Activated T-helper 17 cell treated with anti-CD3 and anti-CD28 coated beads, Interleukin-2, amount 50 U/mL, for 72 hours (primary cell): ENCODE data around the gene FAR2. TPM values are rescaled to one million over a fixed set of nuclear protein-coding genes. Genes with fewer than 3 reads are reported as not detected.
"Not testable (repeated sequence)": the region's sequence is repeated elsewhere in the genome, so short reads cannot be mapped to it uniquely, and the experiment has no call there.

ENCODE experiments used
- ATAC-seq: fragments of 150-1000 bp; cut with Tn5 transposase; replicated peaks from 2 replicates; pipeline ENCODE4 v1.10.0; 2021; ENCODE audit warnings: mild to moderate bottlenecking, moderate library complexity
- H3K27ac Mint-ChIP-seq: one replicate; pipeline ENCODE4 v1.8.0; 2022; ENCODE audit warnings: mixed read lengths
- H3K27me3 Mint-ChIP-seq: one replicate; pipeline ENCODE4 v1.8.0; 2022; ENCODE audit warnings: mixed read lengths
- H3K36me3 Mint-ChIP-seq: one replicate; pipeline ENCODE4 v1.8.0; 2022; ENCODE audit warnings: low read depth, mild to moderate bottlenecking, mixed read lengths
- H3K4me1 Mint-ChIP-seq: one replicate; pipeline ENCODE4 v1.8.0; 2022; ENCODE audit warnings: mixed read lengths
- H3K4me3 Mint-ChIP-seq: one replicate; pipeline ENCODE4 v1.8.0; 2022; ENCODE audit warnings: mild to moderate bottlenecking, mixed read lengths
- H3K9me3 Mint-ChIP-seq: one replicate; pipeline ENCODE4 v1.8.0; 2022; ENCODE audit warnings: mixed read lengths
- total RNA-seq, 2 donors: library from RNA; stranded (reverse); gene quantifications; one replicate each; pipeline ENCODE4 v1.2.3, GENCODE V29; 2022

Gene FAR2
- total RNA-seq, 2 donors from 2014 or later = 6.2 to 18.5 TPM

DNA sequence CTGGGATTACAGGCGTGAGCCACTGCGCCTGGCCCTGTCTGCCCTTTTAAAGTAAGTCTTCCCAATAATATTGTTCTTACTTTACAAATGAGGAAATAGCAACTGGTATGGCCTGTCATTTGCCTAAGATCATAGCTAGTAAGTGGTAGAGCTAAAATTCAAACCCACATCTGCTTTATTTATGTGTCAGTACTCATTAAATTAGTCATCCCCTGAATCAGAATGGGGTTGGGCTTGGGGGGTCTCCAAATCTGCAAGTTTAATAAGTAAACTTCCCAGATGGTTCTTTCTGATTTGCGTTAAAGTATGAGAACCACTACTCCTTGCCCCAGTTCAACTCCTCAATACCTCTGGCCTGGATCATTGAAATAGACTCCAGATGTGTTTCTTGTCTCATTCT, 96.2 kb downstream of the FAR2 start:
- Mint-ChIP-seq H3K4me3 (no peak overlapping the region), H3K27ac (no peak overlapping the region), H3K36me3 (no peaks in the 10 kb centered on the region), H3K27me3 (no peaks in the 10 kb centered on the region), H3K4me1 (peaks cover 9% of the 10 kb centered on the region), H3K9me3 (peaks cover 11% of the 10 kb centered on the region)
- no peak for ATAC-seq

DNA sequence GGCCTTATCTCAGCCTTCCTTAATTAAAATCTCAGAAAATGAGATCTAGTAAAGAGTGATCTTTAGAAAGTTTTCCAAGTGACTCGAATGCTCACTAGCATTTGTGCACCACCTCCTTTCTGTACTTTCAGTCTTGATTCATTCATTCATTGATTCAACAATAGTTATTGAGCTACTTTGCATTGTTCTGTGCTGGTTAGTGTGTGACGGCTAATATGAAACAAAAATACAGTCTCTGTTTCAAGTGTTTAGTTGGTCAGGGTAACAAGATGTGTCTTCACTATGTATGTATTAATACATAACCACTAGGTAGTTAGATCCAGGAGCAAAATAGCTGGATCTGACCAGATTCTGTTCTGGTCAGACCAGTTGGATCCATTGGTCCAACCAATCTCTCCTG, 100.9 kb downstream of the FAR2 start:
- H3K27ac Mint-ChIP-seq = no peak overlapping the region
- no peak overlapping the region for H3K4me3 Mint-ChIP-seq
- no peaks in the 10 kb centered on the region for H3K36me3 Mint-ChIP-seq
- H3K9me3 Mint-ChIP-seq = no peaks in the 10 kb centered on the region
- no peaks in the 10 kb centered on the region for H3K27me3 Mint-ChIP-seq
- ATAC-seq = no peak
- no peaks in the 10 kb centered on the region for H3K4me1 Mint-ChIP-seq

DNA sequence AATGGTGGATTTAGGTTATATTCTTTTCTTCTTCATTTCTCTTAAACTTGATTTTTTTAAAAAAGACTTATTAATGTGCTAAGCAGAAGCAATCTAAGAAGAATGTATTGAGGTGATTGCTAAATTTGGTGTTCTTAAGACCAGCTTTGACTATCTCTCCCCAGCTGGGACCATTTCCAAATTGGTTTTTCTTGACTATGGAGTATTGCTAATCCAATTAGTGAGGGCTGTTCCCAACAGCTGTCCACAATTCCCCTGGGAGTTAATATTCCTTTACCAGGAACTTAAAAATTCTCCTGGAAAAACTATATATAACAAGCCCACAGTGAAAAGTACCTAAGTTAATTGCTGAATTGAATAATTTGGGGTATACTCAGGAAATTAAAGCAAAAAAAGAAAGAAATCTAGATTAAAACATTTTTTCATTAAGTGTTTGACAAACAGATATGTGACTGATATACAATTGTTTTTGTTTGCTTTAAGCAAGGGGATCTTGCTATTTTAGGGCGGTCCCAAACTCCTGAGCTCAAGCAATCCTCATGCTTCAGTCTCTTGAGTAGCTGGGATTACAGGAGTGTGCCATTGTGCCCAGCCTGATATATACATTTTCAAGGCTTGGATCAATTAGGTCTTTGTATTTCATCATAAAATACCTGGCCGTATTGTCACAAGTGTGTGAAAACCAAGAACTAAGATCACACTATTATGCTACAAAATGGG, 105.0 kb downstream of the FAR2 start:
- H3K4me1 Mint-ChIP-seq = no peaks in the 10 kb centered on the region
- no peak overlapping the region for H3K4me3 Mint-ChIP-seq
- peaks cover 8% of the 10 kb centered on the region for H3K36me3 Mint-ChIP-seq
- no peaks in the 10 kb centered on the region for H3K9me3 Mint-ChIP-seq
- H3K27ac Mint-ChIP-seq = no peak overlapping the region
- ATAC-seq = no peak
- no peaks in the 10 kb centered on the region for H3K27me3 Mint-ChIP-seq

DNA sequence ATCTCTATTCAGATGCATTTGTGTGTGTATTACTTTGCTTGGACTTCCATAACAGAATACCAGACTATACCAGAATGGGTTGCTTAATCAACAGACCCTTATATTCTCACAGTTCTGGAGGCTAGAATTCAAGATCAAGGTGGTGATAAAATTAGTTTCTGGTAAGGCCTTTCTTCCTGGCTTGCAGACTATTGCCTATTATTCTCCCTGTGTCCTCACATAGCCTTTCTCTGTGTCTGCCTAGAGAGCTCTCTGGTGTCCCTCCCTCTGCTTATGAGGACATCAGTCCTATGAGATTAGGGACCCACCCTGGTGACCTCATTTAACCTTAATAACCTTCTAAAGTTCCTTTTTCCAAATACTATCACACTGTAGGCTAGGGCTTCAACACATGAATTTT, 106.0 kb downstream of the FAR2 start:
- H3K27ac Mint-ChIP-seq = no peak overlapping the region
- H3K36me3 Mint-ChIP-seq = peaks cover 8% of the 10 kb centered on the region
- no peaks in the 10 kb centered on the region for H3K4me1 Mint-ChIP-seq
- no peak overlapping the region for H3K4me3 Mint-ChIP-seq
- H3K9me3 Mint-ChIP-seq = no peaks in the 10 kb centered on the region
- no peaks in the 10 kb centered on the region for H3K27me3 Mint-ChIP-seq
- ATAC-seq = no peak

DNA sequence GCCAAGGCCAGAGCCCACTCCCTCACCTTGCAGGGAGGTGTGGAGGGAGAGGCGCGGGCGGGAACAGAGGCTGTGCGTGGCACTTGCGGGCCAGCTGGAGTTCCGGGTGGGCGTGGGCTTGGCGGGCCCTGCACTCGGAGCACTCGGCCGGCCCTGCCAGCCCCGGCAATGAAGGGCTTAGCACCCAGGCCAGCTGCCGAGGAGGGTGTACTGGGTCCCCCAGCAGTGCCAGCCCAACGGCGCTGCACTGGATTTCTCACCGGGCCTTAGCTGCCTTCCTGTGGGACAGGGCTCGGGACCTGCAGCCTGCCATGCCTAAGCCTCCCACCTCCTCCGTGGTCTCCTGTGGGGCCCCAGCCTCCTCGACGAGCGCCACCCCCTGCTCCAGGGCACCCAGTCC, 107.5 kb downstream of the FAR2 start:
- H3K4me3 Mint-ChIP-seq = no peak overlapping the region
- peaks cover 6% of the 10 kb centered on the region for H3K9me3 Mint-ChIP-seq
- H3K36me3 Mint-ChIP-seq = peaks cover 8% of the 10 kb centered on the region
- no peaks in the 10 kb centered on the region for H3K4me1 Mint-ChIP-seq
- no peaks in the 10 kb centered on the region for H3K27me3 Mint-ChIP-seq
- H3K27ac Mint-ChIP-seq = no peak overlapping the region
- no peak for ATAC-seq

DNA sequence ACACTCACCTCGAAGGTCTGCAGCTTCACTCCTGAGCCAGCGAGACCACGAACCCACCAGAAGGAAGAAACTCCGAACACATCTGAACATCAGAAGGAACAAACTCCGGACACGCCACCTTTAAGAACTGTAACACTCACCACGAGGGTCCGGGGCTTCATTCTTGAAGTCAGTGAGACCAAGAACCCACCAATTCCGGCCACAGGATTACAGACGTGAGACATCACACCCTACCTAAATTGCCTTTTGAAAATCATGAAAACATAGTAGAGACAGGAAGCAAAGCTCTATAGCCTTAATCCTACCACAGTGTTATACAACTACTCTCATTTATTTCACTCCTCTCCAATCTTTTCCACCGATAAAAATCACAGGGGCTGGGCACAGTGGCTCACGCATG, 108.6 kb downstream of the FAR2 start:
- H3K27me3 Mint-ChIP-seq, ATAC-seq, H3K9me3 Mint-ChIP-seq, H3K36me3 Mint-ChIP-seq, H3K4me3 Mint-ChIP-seq, H3K4me1 Mint-ChIP-seq, H3K27ac Mint-ChIP-seq: not testable (repeated sequence)

DNA sequence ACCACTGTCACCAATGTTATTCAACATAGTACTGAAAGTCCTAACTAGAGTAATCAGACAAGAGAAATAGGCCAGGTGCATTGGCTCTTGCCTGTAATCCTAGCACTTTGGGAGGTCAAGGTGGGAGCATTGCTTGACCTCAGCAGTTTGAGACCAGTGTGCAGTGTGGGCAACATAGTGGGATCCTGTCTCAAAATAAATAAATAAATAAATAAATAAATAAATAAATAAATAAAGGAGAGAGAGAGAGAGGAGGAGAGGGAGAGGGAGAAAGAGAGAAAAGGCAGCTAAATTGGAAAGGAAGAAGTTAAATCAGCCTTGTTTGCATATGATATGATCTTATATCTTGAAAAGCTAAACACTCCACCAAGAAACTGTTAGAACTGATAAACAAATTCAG, 115.3 kb downstream of the FAR2 start:
- H3K9me3 Mint-ChIP-seq = peaks cover 17% of the 10 kb centered on the region
- no peak for ATAC-seq
- no peak overlapping the region for H3K27ac Mint-ChIP-seq
- H3K36me3 Mint-ChIP-seq = no peaks in the 10 kb centered on the region
- no peaks in the 10 kb centered on the region for H3K4me1 Mint-ChIP-seq
- H3K4me3 Mint-ChIP-seq = no peak overlapping the region
- H3K27me3 Mint-ChIP-seq = no peaks in the 10 kb centered on the region

DNA sequence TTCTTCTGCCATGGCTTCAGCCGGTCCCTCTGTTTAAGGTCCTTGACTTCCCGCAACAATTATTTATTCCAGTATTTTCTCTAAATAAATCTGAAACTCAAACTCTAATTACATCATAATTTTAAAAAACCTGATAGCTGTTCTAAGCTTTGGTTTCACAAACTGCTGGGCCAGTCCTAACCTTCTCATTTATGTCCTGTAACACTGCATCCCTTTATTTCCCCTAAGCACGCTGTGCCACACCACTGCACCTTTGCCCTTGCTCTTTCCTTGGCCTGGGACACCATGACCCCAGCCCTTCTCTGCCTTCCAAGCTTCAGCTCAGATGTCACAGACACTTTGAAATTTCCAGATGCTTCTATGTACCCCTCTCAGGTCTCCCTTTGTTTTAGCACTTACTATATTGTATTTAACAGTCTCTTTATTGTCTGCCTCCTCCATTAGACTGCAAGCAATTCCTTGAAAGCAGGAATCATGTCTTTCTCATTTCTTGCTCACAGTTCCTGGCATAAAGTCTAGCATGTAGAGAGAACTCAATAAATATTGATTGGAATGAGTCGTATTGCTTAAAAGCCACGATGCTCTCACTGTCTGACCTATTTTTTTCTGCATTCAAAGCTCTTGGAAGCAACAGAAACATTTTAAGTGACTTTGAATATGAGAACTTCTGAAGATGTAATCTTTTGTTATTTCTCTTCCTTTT, 120.8 kb downstream of the FAR2 start:
- Mint-ChIP-seq H3K9me3 (no peaks in the 10 kb centered on the region), H3K4me3 (no peak overlapping the region), H3K27ac (no peak overlapping the region), H3K27me3 (no peaks in the 10 kb centered on the region), H3K36me3 (no peaks in the 10 kb centered on the region), H3K4me1 (no peaks in the 10 kb centered on the region)
- ATAC-seq = no peak

DNA sequence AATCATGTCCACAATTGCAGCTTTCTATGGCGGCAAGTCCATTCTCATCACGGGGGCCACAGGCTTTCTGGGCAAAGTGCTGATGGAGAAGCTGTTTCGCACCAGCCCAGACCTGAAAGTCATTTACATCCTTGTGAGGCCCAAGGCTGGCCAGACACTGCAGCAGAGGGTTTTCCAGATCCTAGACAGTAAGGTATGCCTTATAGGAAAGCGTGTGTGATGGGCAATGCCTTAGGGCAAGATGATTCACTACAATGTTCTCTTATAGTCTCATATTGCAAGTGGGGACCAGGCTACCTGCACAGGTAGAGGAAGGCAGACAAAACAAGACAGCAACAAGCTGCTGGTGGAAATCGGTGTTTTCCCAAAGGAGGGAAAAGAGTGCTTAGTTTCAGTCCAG, 121.4 kb downstream of the FAR2 start:
- Mint-ChIP-seq H3K4me3 (no peak overlapping the region), H3K36me3 (no peaks in the 10 kb centered on the region), H3K27me3 (no peaks in the 10 kb centered on the region), H3K4me1 (no peaks in the 10 kb centered on the region), H3K9me3 (no peaks in the 10 kb centered on the region), H3K27ac (no peak overlapping the region)
- ATAC-seq = no peak

DNA sequence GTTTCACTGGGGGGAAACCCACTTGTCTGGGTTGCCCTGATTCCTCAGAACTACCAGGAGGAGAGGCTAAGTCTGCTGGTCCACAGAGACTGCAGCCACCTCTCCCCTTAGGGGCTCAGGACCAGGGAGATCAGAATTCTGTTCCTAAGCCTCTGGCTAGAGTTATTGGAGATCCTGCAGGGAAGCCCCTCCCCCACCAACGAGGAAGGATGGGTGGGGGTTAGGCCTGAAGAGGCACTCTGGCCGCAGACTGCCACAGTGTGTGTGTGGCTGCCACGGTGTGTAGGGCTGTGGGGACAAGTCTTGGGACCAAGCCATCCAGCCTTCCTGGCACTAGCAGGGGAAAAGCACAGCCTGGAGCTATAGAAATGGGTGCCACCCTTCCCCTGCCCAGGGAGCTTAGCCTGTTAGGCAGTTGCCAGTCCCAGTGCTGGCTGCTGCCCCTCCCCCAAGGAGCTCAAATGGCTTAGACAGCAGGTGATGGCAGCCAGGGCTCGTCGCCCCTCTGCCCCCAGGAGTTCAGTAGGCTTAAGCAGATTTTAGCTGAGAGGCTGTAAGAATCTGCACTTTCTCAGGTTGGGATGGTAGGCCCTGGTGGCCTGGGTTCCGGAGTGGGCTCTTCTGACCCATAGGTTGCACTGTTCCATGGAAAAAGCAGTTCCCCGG, 124.2 kb downstream of the FAR2 start:
- Mint-ChIP-seq H3K4me3 (no peak overlapping the region), H3K27ac (no peak overlapping the region), H3K27me3 (no peaks in the 10 kb centered on the region), H3K4me1 (no peaks in the 10 kb centered on the region), H3K9me3 (no peaks in the 10 kb centered on the region), H3K36me3 (no peaks in the 10 kb centered on the region)
- ATAC-seq = no peak

DNA sequence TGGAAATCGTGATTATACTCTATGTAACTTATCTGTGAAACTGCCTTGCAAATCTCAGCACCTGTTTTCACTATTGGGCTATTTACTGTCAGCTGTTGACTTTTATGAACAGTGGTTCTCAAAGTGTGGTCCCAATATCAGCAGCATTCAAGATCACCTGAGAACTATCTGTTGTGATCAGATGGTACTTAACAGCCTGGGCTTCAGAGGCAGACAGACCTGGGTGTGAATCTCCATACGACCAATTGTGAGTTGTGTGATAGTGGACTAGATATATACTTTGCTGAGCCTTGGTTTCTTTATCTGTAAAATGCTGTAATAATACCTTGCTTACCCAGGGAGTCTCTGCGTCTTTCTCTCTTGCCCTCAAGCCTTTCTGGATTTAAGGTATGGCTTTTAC, 126.8 kb downstream of the FAR2 start:
- ATAC-seq = no peak
- no peak overlapping the region for H3K27ac Mint-ChIP-seq
- no peaks in the 10 kb centered on the region for H3K27me3 Mint-ChIP-seq
- no peaks in the 10 kb centered on the region for H3K36me3 Mint-ChIP-seq
- no peaks in the 10 kb centered on the region for H3K4me1 Mint-ChIP-seq
- no peak overlapping the region for H3K4me3 Mint-ChIP-seq
- no peaks in the 10 kb centered on the region for H3K9me3 Mint-ChIP-seq

DNA sequence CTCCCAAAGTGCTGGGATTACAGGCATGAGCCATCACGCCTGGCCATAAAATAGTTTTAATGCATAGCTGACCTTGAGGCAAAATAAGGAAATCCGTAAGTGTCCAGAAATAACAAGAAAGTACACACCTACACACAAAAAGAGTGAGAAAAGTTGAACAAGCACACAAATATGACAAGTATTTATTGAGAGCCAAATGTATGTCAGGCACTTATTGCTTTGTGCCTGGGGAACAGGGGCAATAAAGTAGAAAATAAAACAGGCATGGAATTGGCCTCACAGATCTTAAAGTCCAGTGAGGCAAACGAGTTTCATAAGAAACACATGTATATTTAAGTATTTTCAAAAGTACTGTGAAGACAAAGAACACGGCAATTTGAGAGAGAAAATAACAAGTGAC, 128.2 kb downstream of the FAR2 start:
- ATAC-seq = no peak
- Mint-ChIP-seq H3K9me3 (no peaks in the 10 kb centered on the region), H3K4me3 (no peak overlapping the region), H3K27ac (no peak overlapping the region), H3K27me3 (no peaks in the 10 kb centered on the region), H3K36me3 (no peaks in the 10 kb centered on the region), H3K4me1 (no peaks in the 10 kb centered on the region)

DNA sequence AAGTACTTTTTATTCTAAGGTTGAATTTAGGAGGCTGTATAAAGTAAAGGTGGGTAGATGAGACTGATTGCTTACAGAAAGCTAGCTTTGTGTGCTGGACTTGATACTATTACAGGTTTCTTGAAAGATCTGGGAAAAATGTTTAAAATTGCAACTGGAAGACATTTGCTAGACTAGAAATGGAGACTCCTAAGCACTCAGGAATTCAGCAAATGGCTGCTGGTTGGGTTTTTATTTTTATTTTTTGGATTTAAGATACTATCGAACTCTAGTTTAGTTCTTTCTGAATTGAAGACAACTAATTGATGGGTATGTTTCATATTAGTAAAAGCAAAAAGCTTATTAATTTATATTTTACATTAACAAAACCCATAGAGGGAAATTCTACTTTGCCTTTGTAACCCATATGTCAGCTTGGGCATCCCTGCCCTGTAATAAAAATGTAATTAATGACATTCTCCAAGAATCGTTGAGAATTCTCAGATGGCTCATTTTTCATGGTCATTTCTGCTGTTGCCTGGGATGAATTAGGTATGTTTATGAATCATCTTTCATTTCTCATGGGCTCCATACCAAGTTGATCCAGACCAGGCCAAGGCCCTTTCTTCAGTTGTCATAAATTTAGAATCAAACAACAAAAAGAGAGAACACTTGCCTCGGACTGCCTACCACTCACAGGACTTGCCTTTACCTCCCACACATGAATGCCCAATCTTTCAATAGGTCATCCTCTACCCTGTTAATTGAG, 129.8 kb downstream of the FAR2 start:
- ATAC-seq = no peak
- Mint-ChIP-seq H3K4me1 (no peaks in the 10 kb centered on the region), H3K36me3 (no peaks in the 10 kb centered on the region)

DNA sequence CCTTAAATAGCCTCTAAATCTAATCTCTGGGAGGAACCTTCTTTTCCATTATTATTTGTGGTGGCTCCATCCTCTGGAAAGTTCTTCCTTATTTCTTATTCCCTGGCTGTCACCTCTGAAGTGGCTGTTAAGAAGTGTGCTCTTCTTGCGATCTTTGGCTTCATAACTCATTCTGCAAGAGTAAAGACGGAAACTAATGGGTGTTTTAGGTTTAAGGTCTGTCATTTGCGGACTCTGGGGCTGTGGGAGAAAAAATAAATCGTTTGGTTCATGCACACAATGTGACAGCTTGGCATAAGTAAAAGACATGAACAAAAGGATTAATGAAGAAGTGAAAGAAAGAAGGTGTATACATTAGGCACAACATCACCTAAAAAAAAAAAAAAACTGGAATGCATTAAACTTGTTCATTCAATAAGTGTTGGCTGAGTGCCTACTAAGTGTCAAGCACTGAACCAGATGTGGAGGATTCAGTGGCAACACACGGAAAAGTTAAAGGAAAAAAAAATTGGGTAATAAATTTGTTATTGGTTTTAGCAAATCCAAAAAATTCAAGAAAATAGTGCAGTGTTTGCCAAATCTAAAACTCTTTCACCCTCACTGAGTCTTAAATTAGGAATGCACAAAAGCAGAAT, 132.4 kb downstream of the FAR2 start:
- Mint-ChIP-seq H3K36me3 (no peaks in the 10 kb centered on the region), H3K9me3 (no peaks in the 10 kb centered on the region), H3K27me3 (no peaks in the 10 kb centered on the region), H3K27ac (no peak overlapping the region), H3K4me1 (no peaks in the 10 kb centered on the region), H3K4me3 (no peak overlapping the region)
- ATAC-seq = no peak

More for the DNA sequence above, 129.8 kb downstream of the FAR2 start:
- H3K27me3 Mint-ChIP-seq = no peaks in the 10 kb centered on the region
- H3K27ac Mint-ChIP-seq = no peak overlapping the region
- H3K9me3 Mint-ChIP-seq = no peaks in the 10 kb centered on the region
- H3K4me3 Mint-ChIP-seq = no peak overlapping the region
